ENCODE data around the gene FOXD2.

GRCh38 chr1:47474278-47475193 lies 36.7 kb downstream of the FOXD2 start:
- TF ChIP-seq CTCF (conservative IDR thresholded peaks at IDR 0.05; ENCODE audit: low read length), result no peak
- TF ChIP-seq EZH2phosphoT487 (IDR thresholded peaks at IDR 0.05; ENCODE audit: borderline replicate concordance), result no peak
